GM18951 (cell line): ENCODE results near the gene ALKAL2.

Experiments used
- POLR2A ChIP-seq: IDR thresholded peaks from 4 replicates; pipeline ENCODE4 v1.6.1; 2011; ENCODE audit warnings: mild to moderate bottlenecking; ENCODE audit not compliant: insufficient read length, insufficient read depth; ENCODE audit errors: extremely low read depth
- in situ Hi-C: fragments of 300-500 bp; cut with MboI; formaldehyde crosslinking; loops from one replicate; pipeline ENCODE4 v1.12.0; 2022; ENCODE audit warnings: low sequenced_read_pairs, mixed read lengths, inconsistent platforms; ENCODE audit not compliant: unreplicated experiment

The ALKAL2 gene

DNA sequence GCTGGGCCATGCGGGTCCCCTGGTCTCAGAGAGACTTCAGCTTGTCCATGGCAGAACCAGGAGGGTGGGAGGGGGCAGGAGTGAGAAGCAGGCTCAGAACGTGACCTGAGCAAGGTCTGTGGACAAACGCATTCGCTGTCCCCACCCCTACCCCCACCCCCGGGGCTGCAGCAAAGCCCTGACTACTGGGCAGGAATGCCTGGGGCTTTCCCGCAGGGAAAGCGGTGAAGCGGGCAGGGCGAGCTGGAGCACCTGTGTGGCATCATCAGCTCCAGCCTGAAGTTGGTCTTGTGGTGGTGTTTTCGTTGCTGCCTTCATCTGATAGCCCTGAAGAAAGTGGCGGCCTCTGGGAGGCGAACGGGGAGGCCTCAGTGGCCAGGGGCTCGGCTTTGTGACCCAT lies 26.1 kb upstream of the ALKAL2 start:
- in situ Hi-C loops, result no loop called here
- no peak for TF ChIP-seq POLR2A

DNA sequence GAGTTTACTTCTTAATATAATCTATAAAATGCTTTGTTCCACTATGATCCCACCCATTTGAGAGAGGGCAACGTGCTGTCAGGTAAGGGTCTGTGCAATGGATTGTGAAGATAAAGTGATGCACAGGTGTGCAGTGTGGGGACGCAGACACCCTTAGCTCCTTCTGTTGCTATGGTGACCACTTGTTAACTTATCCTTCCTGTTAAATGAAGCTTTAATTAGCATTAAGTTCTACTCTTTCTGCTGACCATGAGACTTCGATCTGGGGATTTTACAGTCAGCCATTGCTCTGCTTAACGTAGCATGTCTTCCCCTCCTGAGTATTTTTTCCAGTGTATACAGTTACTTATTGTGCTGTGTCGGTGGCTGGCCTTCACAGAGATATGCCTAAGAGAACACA lies 23.1 kb upstream of the ALKAL2 start:
- in situ Hi-C loops, result no loop called here
- TF ChIP-seq POLR2A, result no peak

DNA sequence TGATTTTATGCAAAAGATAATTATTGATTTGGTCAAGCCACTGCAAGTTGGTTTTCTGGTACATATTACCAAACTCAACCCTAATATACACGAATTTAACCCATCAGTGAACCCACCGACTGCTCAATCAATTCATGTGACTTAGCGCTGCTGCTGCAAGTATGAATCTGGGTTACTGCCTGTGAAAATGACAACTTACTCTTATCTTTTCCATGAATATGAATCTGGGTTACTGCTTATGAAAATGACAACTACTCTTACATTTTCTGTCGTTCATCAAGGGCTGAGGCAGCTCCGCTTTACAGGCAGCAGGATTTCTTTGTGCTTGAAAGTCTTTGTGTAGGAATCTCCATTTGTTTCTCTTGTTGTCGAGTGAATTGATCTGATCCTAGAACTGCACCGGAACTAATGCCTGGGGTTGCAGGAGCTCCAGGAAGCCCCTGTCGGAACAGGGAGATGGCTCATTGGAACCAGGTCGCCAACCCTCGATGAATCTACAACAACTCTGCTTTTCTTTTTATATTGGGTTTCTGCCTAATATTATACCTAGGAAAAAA lies 22.1 kb upstream of the ALKAL2 start:
- no peak for TF ChIP-seq POLR2A
- in situ Hi-C loops, result no loop called here

DNA sequence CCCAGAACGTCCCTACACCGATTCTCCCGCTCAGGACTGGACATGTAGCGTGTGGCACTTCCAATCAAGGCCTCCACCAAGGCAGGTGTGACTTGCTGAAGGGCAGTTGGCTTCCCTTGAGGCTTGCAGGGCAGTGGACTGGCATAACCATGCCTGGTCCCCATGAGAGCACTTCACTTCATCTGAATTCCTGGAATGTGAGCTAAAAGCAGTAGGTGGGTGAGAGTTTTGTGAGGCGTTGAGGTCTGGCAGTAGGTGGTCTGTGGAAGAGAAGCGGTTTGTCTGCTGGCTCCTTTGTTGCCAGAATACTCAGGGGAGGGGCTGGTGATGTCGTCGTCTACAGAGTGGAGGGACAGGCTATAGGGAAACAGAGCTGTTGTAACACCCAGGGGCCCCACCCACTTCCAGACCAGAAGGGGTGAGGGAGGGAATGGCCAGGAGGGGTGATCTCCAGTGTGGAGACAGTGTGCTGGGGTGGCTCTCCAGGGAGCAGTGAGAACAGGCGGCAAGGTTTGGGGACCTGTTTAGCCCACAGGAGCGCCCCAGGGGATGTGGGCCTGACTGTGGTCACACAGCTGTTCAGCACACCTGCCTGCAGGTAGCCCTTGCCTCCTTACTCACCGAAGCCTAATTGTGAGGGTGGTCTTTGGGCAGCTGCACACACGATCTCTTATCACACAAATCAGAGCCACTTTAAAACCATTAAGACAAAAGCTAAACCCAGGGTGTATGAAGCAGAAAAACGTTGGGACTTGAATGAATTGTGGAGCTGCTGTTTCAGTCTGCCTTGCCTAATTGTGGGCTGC lies 21.5 kb upstream of the ALKAL2 start:
- in situ Hi-C loops, result no loop called here
- no peak for TF ChIP-seq POLR2A

DNA sequence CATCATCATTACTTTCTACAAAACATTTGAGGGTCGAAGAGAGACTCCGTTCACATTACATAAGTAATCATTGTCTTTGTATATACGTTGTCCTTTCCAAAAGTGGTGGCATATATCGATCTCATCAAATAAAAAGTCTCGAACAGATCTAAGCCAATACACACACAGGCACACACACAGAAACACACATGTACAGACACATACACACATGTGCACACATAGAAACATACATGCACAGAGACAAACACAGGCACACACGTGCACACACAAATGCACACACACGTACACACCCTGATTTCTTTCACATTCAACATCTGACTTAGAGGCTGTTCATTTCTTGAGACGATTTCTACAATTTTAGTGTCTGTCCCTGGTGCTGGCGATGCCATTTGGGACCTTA lies 17.5 kb upstream of the ALKAL2 start:
- TF ChIP-seq POLR2A, result no peak
- in situ Hi-C loops, result no loop called here

DNA sequence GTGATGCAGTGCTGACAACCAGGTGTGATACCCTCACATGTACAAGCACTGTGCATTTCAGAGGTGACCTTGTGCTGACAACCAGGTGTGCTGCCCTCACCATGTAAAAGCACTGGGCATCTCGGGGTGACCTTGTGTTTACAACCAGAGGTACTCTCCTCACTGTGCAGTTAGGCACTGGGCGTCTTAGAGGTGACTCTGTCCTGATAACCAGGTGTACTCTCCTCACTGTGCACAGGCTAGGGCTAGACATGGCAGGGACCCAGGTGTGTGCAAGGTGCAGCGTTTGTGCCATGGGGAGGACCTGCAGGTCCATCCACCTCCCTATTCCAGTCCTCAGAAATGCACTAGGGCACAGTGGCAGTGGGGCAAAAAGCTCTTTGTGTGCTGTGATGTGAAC lies 8.5 kb upstream of the ALKAL2 start:
- TF ChIP-seq POLR2A, result no peak
- in situ Hi-C loops, result no loop called here

DNA sequence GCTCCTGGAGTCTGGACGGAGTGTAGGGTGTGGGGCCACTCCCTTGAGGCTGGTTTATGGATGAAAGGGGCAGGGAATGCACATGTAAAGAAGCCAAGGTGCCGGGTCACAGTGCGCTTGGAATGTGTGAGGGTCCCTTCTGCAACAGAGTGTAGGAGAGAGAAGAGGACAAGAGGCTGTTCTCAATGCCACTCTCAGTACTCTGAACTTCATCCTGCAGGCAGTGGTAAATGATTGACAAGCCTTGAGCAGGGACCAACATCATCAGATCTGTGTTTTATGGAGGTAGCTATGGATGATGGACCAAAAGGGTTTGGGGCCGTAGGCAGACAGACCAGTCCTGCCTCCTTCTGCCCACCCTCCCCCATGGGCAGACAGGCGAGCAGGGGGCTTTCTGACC lies 7.2 kb upstream of the ALKAL2 start:
- no peak for TF ChIP-seq POLR2A

DNA sequence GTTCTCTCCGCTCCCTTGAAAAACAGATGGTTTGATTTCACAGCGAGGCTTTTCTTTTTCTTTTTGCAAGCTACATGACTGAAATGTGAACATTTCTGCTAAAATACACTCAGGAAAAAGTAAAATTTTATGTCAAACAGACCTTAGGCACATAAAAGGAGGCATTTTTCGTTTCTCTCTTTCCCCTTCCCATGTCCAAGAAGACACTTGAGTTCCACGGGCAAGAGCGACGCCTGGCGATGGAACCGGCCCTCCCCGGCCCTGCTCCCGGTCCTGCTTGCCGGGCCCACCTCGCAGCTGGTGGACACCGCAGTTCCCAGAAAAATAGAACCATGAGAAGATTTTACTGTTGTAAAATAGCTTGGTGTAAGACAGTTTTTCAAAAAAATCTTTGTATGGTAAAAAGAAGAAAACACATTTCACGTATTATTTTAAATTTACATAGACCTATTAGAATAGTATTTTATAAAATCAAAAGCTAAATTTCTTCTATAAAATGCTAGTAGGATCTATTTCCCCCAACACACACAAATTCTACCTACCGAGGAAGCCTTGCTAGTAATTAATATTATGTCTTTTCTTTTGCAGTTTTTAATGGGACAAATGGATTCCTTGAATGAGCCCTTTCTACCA lies 2.3 kb upstream of the ALKAL2 start:
- no peak for TF ChIP-seq POLR2A
- in situ Hi-C loops, result no loop called here

More for the DNA sequence above, 7.2 kb upstream of the ALKAL2 start:
- in situ Hi-C loops, result no loop called here

DNA sequence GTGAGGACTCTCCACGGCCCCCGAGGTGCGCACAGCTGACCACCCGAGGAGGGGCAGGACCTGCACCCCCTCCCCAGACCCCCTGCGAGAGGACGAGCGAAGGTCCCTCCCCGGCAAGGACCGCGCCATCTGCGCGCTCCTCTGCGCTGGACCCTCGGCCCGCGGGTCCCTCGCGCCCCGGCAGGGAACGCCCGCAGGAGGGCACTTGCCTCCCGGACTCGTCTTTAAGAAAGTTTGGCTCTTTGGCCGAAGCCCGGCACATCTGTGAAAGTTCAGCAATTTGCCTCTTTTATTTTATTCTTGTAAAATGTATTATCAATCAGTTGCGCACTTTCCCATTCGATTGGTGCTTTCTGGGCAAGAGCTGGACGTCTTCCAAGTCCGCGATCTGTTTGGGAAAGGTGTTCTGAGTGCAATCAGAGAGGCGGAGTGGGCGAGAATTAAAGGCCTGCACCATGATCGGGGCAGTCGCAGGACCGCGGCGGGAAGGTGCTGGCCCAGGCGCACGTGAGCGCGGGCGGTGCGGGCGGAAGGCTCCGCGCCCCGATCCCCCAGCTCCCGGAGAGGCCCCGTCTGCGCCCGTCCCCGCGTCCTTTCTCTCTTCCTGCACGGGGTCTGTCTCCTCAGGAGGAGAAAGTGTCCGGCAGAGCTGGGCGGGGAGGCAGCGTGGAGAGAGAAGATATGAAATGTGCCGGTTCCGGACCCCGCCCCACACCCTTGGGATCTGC lies 1.6 kb upstream of the ALKAL2 start:
- no peak for TF ChIP-seq POLR2A
- in situ Hi-C loops, result no loop called here

DNA sequence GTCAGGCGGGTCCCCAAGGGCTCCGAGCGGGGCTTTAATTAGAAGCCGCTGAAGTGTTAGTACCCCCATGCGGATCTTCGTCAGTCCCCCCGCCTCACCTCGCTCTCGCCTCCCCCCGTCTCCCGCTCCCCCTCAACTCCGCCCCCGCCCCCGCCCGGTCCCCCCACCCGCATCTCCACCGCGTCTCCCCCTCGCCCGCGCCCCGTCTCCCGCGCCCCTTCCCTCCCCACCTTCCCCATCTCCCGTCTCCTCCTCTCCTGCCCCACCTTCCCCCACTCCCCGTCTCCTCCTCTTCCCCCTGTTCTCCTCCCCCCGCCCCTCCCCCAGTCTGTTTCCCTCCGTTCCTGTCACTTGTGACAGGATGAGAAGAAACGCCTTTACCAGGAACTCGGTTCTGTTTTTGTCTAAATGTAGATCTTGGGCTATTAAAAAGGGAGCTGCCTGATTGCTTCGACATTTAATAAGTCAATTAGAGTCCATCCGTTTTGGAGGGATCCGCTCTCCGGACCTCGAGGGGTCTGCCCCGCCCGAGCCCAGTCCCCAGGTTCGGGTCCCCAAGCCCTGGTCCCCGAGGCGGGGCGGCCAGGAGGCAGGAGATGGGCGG lies 969 bp upstream of the ALKAL2 start:
- TF ChIP-seq POLR2A, result no peak
- in situ Hi-C loops, result no loop called here

DNA sequence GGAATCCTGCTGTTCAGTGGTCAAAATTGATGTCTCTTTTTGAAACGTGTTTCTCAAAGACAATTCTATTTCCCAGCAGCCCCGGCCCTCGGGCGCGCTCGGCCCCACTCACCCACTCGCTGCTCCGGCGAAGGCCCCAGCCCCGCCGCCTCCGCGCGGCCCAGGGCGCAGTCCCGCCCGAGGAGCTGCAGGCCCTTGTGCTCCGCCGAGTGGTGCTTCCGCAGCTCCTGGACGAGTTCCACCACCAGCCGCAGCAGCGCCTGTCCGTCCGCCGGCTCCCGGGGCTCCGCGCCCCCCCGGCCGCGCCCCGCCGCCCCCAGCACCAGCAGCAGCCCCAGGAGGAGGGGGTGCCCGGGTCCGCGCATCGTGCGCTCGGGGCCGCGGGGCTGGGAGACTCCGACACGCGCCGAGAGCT lies 413 bp downstream of the ALKAL2 start:
- in situ Hi-C loops, result no loop called here
- no peak for TF ChIP-seq POLR2A

DNA sequence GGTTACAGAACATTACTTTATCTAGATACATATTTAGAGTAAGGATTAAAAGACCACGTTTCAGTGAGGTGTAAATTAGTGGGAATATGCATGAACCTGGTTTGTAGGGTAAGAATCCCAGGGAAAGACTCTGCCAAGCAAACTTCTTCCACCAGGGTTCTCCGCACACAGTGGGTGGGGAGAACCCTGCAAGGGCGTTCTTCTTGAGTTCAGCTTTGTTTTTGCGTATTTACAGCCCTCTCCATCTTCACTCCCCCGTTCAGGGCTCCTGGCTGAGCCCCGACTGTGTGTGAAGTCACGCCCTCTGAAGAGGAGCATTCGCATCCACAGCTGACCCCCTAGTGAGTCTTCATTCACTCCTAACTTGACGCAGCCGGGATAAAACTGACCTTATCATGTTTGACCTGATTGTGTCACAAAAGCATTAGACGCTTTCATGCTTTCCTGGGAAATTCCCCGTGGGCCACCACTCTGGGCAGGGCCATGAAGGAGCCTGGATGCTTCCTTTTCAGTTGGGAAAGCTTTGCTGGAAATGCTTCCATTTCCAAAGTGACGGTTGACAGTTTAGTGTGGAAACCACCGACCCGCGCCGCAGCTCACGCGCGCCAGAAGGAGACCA lies 1.0 kb downstream of the ALKAL2 start:
- TF ChIP-seq POLR2A, result no peak
- in situ Hi-C loops, result no loop called here

DNA sequence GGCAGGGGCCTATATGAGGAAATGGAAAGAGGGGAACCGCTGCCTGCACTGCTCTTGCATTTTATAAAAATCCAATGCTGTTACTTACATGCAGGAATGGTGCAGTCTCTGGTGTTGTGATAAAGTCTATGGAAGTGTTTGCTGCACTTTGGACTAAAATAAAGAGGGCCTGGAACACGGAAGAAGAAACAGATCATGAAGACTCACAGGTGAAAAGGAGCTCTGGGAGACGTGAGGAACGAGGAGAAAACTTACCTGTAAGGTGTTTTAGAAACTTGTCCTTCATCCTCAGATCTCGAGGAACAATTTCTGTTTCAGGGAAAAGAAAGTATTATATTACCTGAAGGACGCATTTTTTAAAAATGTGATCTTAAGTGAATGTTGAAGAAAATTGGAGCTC lies 1.9 kb downstream of the ALKAL2 start:
- in situ Hi-C loops, result no loop called here
- TF ChIP-seq POLR2A, result no peak
